PC-9 (cell line): ENCODE data around the gene UBL4A.

Experiments
- CTCF ChIP-seq: fragments of 200-600 bp; sonication (generic); conservative IDR thresholded peaks from 2 replicates; pipeline ENCODE4 v1.6.1; 2017; ENCODE audit warnings: mixed run types, antibody characterized with exemption, mild to moderate bottlenecking, moderate library complexity
- EZH2 ChIP-seq: fragments of 200-600 bp; sonication (generic); IDR thresholded peaks from 2 replicates; pipeline ENCODE4 v1.8.0; 2017; ENCODE audit warnings: antibody characterized with exemption, low read depth

- TF ChIP-seq CTCF (no peak), EZH2 (no peak)
These were observed 51.8 kb downstream of the UBL4A start for GRCh38 chrX:154434394-154435168.
